VCaP (cell line): Measurements from ENCODE around the gene SCN4A.

ENCODE experiments used
- H3K27ac ChIP-seq: fragments of 450-650 bp; 2 replicates; pipeline ENCODE4 v1.5.1; 2017
- TF ChIP-seq, protein P1 (sequence below): fragments of 450-650 bp; conservative IDR thresholded peaks from 2 replicates; pipeline ENCODE4 v1.5.1; 2017; ENCODE audit warnings: mild to moderate bottlenecking, moderate library complexity

The SCN4A gene

GRCh38 chr17:63999680-64000531 is 27.2 kb upstream of the SCN4A start:
- TF ChIP-seq, protein P1, sequence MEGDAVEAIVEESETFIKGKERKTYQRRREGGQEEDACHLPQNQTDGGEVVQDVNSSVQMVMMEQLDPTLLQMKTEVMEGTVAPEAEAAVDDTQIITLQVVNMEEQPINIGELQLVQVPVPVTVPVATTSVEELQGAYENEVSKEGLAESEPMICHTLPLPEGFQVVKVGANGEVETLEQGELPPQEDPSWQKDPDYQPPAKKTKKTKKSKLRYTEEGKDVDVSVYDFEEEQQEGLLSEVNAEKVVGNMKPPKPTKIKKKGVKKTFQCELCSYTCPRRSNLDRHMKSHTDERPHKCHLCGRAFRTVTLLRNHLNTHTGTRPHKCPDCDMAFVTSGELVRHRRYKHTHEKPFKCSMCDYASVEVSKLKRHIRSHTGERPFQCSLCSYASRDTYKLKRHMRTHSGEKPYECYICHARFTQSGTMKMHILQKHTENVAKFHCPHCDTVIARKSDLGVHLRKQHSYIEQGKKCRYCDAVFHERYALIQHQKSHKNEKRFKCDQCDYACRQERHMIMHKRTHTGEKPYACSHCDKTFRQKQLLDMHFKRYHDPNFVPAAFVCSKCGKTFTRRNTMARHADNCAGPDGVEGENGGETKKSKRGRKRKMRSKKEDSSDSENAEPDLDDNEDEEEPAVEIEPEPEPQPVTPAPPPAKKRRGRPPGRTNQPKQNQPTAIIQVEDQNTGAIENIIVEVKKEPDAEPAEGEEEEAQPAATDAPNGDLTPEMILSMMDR = no peak
- no peak overlapping the region for H3K27ac ChIP-seq

- H3K27ac ChIP-seq = no peak overlapping the region
- TF ChIP-seq, protein P1 = no peak
Observed at GRCh38 chr17:63998721-63999679, 26.3 kb upstream of the SCN4A start.

GRCh38 chr17:63998050-63998720 is 25.5 kb upstream of the SCN4A start, which contains the start of gene PRR29:
Gene PRR29 (plus strand): TSS chr17:63998351. CDS start chr17:63998365, 14 bp downstream.
- H3K27ac ChIP-seq = no peak within 1 kb of the TSS
- TF ChIP-seq, protein P1 = no peak

DNA sequence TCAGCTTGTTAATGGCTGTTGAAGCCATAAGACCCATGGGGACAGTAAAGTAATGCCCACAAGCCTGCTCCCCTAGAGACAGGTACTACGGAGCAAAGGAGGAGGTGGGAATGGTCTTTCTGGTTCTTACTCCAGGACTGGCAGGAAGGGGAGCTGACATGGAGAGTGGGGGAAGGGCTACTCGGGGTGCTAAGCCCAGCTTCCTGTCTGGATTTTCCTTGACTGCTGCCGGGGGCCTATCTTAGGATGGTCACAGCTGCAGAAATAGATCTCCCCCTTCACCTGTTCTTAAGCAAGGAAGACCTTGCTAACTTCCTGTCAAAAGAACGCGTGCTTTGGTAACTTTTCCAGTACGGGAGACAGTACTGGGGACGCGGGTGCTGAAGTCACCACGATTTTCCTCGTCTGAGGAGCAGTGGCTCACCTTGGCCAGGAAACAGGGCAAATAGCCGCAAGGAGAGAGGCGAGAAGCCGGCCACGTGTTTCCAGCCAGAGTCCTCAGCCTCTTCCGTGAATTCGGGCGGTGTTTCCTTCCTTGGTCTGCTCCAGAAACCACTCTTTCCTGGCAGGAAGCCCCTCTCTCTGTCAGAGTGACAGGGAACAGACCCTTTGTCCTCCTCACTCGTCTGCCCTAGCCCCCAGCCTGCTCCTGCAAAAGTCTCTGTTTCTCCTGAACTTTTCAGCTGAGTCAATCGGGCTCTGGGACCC is 24.8 kb upstream of the SCN4A start:
- no peak overlapping the region for H3K27ac ChIP-seq
- TF ChIP-seq, protein P1 = no peak

GRCh38 chr17:63996430-63997182 is 23.9 kb upstream of the SCN4A start:
- TF ChIP-seq, protein P1 = no peak
- H3K27ac ChIP-seq = no peak overlapping the region

GRCh38 chr17:63995626-63996025 is 22.9 kb upstream of the SCN4A start:
- no peak overlapping the region for H3K27ac ChIP-seq
- TF ChIP-seq, protein P1 = no peak
